ENCODE data around the gene RNU5D-1. TPM values are rescaled to one million over a fixed set of nuclear protein-coding genes. Genes with fewer than 3 reads are reported as not detected.

The RNU5D-1 gene
- total and polyA plus RNA-seq, 2 donors from 2014 or later = not detected

- no peak for FAIRE-seq
- no peak for DNase-seq
- no peaks in the 10 kb centered on the region for H3K36me3 ChIP-seq (ENCODE audit: control insufficient read depth in 2 of 3, insufficient read depth in 3 of 3, low read length in 3 of 3)
These were observed 36.0 kb downstream of the RNU5D-1 start for GRCh38 chr1:44694863-44695478.

GRCh38 chr1:44693900-44694299 lies 37.1 kb downstream of the RNU5D-1 start:
- H3K9me3 ChIP-seq (ENCODE audit: control insufficient read depth in 2 of 3, insufficient read depth in 1 of 3, low read length in 3 of 3) = no peaks in the 10 kb centered on the region
- FAIRE-seq (no peak), DNase-seq (no peak)
- no peak for TF ChIP-seq CTCF (IDR thresholded peaks at IDR 0.05; ENCODE audit: borderline replicate concordance, extremely low read depth, insufficient read depth)
- no peak overlapping the region for H3K4me3 ChIP-seq (ENCODE audit: low read length in 3 of 3)
- no peak overlapping the region for H3K9ac ChIP-seq (ENCODE audit: low read length in 3 of 3)
- H3K4me1 ChIP-seq (ENCODE audit: control insufficient read depth in 2 of 3, insufficient read depth in 2 of 3, low read depth in 1 of 3, low read length in 3 of 3) = no peaks in the 10 kb centered on the region
- no peak overlapping the region for H3K27ac ChIP-seq (ENCODE audit: low read depth in 2 of 2, low read length in 2 of 2)
- no peaks in the 10 kb centered on the region for H3K36me3 ChIP-seq (ENCODE audit: control insufficient read depth in 2 of 3, insufficient read depth in 3 of 3, low read length in 3 of 3)
- intact Hi-C loops (cut with DNase I) = no loop called here
- no peaks in the 10 kb centered on the region for H3K27me3 ChIP-seq (ENCODE audit: control insufficient read depth, insufficient read depth, low read length)

More at GRCh38 chr1:44694863-44695478, 36.0 kb downstream of the RNU5D-1 start:
- Histone ChIP-seq H3K9me3 (ENCODE audit: control insufficient read depth in 2 of 3, insufficient read depth in 1 of 3, low read length in 3 of 3) (no peaks in the 10 kb centered on the region), H3K4me3 (ENCODE audit: low read length in 3 of 3) (no peak overlapping the region), H3K27me3 (ENCODE audit: control insufficient read depth, insufficient read depth, low read length) (no peaks in the 10 kb centered on the region), H3K27ac (ENCODE audit: low read depth in 2 of 2, low read length in 2 of 2) (no peak overlapping the region), H3K4me1 (ENCODE audit: control insufficient read depth in 2 of 3, insufficient read depth in 2 of 3, low read depth in 1 of 3, low read length in 3 of 3) (no peaks in the 10 kb centered on the region), H3K9ac (ENCODE audit: low read length in 3 of 3) (no peak overlapping the region)
- no peak for TF ChIP-seq CTCF (IDR thresholded peaks at IDR 0.05; ENCODE audit: borderline replicate concordance, extremely low read depth, insufficient read depth)
- intact Hi-C loops (cut with DNase I) = no loop called here

- H3K9me3 ChIP-seq (ENCODE audit: control insufficient read depth in 2 of 3, insufficient read depth in 1 of 3, low read length in 3 of 3) = no peaks in the 10 kb centered on the region
- TF ChIP-seq CTCF (IDR thresholded peaks at IDR 0.05; ENCODE audit: borderline replicate concordance, extremely low read depth, insufficient read depth) = no peak
- H3K4me1 ChIP-seq (ENCODE audit: control insufficient read depth in 2 of 3, insufficient read depth in 2 of 3, low read depth in 1 of 3, low read length in 3 of 3) = no peaks in the 10 kb centered on the region
- intact Hi-C loops (cut with DNase I) = no loop called here
- H3K9ac ChIP-seq (ENCODE audit: low read length in 3 of 3) = no peak overlapping the region
- no peaks in the 10 kb centered on the region for H3K36me3 ChIP-seq (ENCODE audit: control insufficient read depth in 2 of 3, insufficient read depth in 3 of 3, low read length in 3 of 3)
- no peak overlapping the region for H3K4me3 ChIP-seq (ENCODE audit: low read length in 3 of 3)
- DNase-seq (no peak), FAIRE-seq (no peak)
- H3K27ac ChIP-seq (ENCODE audit: low read depth in 2 of 2, low read length in 2 of 2) = no peak overlapping the region
- no peaks in the 10 kb centered on the region for H3K27me3 ChIP-seq (ENCODE audit: control insufficient read depth, insufficient read depth, low read length)
These were observed 37.8 kb downstream of the RNU5D-1 start for GRCh38 chr1:44693159-44693558.

- intact Hi-C loops (cut with DNase I) = no loop called here
- Histone ChIP-seq H3K4me1 (ENCODE audit: control insufficient read depth in 2 of 3, insufficient read depth in 2 of 3, low read depth in 1 of 3, low read length in 3 of 3) (no peaks in the 10 kb centered on the region), H3K9me3 (ENCODE audit: control insufficient read depth in 2 of 3, insufficient read depth in 1 of 3, low read length in 3 of 3) (no peaks in the 10 kb centered on the region), H3K36me3 (ENCODE audit: control insufficient read depth in 2 of 3, insufficient read depth in 3 of 3, low read length in 3 of 3) (no peaks in the 10 kb centered on the region), H3K27me3 (ENCODE audit: control insufficient read depth, insufficient read depth, low read length) (peaks cover 2% of the 10 kb centered on the region), H3K4me3 (ENCODE audit: low read length in 3 of 3) (no peak overlapping the region), H3K9ac (ENCODE audit: low read length in 3 of 3) (no peak overlapping the region), H3K27ac (ENCODE audit: low read depth in 2 of 2, low read length in 2 of 2) (no peak overlapping the region)
- no peak for DNase-seq
- no peak for TF ChIP-seq CTCF (IDR thresholded peaks at IDR 0.05; ENCODE audit: borderline replicate concordance, extremely low read depth, insufficient read depth)
- no peak for FAIRE-seq
These were observed 41.6 kb downstream of the RNU5D-1 start for GRCh38 chr1:44689447-44689765.

All from kidney (tissue), 14 donors.